ENCODE measurements around the gene CD99. TPM values are rescaled to one million over a fixed set of nuclear protein-coding genes. Genes with fewer than 3 reads are reported as not detected.
"Not testable (repeated sequence)": the region's sequence is repeated elsewhere in the genome, so short reads cannot be mapped to it uniquely, and the experiment has no call there.

CD99 gene
- total RNA-seq, 1 experiment from 2014 or later: 343 TPM

DNA sequence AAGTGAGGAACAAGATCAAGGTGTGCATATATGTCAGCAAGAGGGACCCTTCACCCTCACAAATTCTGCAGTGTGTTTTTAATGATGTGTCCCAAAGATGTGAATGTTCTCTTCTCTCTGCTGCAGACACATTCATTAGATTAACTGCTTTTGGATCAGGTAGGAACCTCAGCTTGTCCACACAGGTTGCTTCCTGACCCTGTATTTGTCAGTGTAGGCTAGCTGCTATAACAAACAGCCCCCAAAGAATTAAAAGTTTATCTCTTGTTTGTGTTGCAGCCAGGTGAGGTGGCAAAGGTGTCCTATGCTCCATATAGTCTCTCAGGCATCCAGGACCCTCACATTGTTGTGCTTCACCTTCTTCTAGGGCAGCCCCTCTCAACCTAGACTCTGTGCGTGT is 78.5 kb downstream of the CD99 start:
- no peak for DNase-seq (ENCODE audit: low read depth)

DNA sequence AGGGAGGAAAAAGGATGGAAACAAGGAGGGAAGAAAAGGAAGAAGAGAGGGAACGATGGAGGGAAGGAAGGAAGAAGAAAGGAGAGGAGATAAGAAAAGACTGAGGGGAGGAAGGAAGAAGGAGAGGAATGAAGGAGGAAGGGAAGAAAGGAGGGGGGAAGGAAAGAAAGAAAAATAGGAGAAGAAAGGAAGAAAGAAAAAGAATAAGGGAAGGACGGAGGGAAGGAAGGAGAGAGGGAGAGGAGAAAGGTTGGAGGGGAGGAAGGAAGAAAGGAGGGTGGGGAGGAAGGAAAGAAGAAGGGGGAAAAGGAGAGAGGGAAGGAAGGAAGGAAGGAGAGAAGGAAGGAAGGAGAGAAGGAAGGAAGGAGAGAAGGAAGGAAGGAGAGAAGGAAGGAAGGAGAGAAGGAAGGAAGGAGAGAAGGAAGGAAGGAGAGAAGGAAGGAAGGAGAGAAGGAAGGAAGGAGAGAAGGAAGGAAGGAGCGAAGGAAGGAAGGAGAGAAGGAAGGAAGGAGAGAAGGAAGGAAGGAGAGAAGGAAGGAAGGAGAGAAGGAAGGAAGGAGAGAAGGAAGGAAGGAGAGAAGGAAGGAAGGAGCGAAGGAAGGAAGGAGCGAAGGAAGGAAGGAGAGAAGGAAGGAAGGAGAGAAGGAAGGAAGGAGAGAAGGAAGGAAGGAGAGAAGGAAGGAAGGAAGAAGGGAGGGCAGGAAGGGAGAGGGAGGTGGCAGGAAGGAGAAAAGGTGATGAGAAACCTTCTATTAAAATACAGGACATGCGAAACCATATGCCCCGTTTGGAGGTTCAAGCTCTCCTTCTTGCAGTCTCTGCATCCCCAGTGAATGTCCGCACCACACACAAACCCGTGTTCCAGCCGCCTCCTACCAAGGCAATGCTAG is 82.3 kb downstream of the CD99 start:
- DNase-seq (ENCODE audit: low read depth): not testable (repeated sequence)

GRCh38 chrX:2774057-2774456 is 83.0 kb downstream of the CD99 start:
- DNase-seq (ENCODE audit: low read depth): no peak

DNA sequence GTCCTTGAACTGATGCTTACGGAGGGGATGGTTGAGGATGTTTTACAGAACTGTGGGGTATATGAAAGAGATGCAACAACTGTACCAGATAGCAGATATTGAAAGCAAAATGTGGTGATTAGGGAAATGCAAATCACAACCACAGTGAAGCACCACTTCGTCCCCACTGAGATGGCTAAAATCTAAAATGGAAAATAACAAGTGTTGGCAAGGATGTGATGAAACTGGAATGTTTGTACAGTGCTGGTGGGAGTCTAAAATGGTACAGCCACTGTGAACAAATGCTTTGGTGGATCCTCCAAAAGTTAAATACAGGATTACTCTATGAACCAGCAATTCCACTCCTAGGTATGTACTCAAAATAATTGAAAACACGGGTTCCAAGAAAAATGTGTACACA is 83.7 kb downstream of the CD99 start:
- no peak for DNase-seq (ENCODE audit: low read depth)

- DNase-seq (ENCODE audit: low read depth): not testable (repeated sequence)
Measured at GRCh38 chrX:2780472-2781225, 89.6 kb downstream of the CD99 start.

DNA sequence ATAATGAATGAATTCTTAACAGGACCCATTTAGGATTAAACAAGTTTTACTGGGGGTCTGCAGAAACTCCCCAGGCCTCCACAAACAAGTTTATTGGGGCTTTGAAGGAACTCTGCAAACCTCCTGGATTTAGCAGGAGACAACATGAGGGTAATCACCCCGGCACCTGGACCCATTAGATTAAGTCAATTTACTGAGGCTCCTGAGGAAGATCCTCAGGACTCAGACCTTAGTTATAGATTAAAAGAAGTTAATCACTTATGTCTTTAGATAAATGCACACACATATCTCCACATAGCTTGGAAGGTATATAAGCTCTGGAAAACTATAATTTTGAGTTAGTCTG is 90.1 kb downstream of the CD99 start:
- DNase-seq (ENCODE audit: low read depth): no peak

GRCh38 chrX:2781698-2782097 is 90.6 kb downstream of the CD99 start:
- DNase-seq (ENCODE audit: low read depth): no peak

- no peak for DNase-seq (ENCODE audit: low read depth)
Measured at GRCh38 chrX:2782171-2782570, 91.1 kb downstream of the CD99 start.

DNA sequence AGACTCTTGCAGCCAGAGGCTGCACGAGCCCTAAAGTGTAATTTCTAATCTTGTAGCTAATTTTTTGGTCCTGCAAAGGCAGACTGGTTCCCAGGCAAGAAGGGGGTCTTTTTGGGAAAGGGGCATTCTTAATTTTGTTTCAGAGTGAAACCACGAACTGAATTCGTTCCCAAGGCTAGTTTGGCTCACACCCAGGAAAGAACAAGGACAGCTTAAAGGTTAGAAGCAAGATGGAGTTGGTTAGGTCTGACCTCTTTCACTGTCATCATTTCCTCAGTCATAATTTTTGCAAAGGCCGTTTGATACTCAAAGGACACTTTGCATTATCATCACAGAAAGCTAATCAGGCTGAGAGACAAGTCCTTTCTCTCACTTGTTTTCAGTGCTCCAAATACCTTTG is 91.7 kb downstream of the CD99 start:
- no peak for DNase-seq (ENCODE audit: low read depth)

DNA sequence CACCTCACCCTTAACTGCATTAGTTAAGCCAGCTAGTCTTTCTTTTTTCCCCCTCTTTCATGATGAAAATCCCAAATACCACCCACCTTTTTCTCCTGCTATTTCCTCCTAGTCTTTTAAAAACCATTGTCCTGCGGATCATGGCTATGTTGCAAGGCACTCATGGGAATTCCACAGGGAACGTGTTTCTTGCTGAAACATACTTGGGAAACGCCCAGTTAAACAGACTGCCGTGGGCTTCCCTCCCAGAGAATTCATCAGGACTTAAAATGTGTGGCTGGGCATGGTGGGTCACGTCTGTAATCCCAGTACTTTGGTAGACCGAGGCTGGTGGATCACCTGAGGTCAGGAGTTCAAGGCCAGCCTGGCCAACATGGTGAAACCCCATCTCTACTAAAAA is 92.9 kb downstream of the CD99 start:
- no peak for DNase-seq (ENCODE audit: low read depth)

GRCh38 chrX:2785538-2785937 is 94.4 kb downstream of the CD99 start:
- no peak for DNase-seq (ENCODE audit: low read depth)

- DNase-seq (ENCODE audit: low read depth): no peak
Measured at GRCh38 chrX:2788980-2789379, 97.9 kb downstream of the CD99 start.

DNA sequence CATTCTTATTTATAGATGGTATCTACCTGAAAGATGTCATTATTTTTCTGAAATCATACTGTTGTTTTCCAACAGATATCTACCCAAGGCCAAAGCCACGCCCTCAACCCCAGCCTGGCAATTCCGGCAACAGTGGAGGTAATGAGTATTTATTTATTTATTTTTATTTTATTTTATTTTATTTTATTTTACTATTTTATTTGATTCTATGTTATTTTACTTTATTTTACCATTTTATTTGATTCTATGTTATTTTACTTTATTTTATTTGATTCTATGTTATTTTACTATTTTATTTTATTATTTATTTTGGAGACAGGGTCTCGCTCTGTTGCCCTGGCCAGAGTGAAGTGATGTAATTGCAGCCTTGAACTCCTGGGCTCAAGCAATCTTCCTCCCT is 98.5 kb downstream of the CD99 start:
- no peak for DNase-seq (ENCODE audit: low read depth)

Other genes with a start within 250 kb of the CD99 start
- 22.2 and 24.5 TPM in 2 replicates for gene DHRSX, start 190.3 kb upstream of the CD99 start, total RNA-seq (2014; rRNA removed; shearing (Covaris generic))
- 11.8 and 18.0 TPM in 2 replicates for gene ZBED1, start 190.3 kb upstream of the CD99 start, total RNA-seq (2014; rRNA removed; shearing (Covaris generic))
- gene XG, start 60.7 kb downstream of the CD99 start, total RNA-seq (2014; rRNA removed; shearing (Covaris generic)): 0.86 and 2.6 TPM in 2 replicates
- 3.9 and 5.2 TPM in 2 replicates for gene GYG2, start 137.6 kb downstream of the CD99 start, total RNA-seq (2014; rRNA removed; shearing (Covaris generic))
- gene ARSD, start 238.0 kb downstream of the CD99 start, total RNA-seq (2014; rRNA removed; shearing (Covaris generic)): 23.0 and 23.1 TPM in 2 replicates